Measurements from ENCODE around the gene TEX9.
"Not testable (repeated sequence)": the region's sequence is repeated elsewhere in the genome, so short reads cannot be mapped to it uniquely, and the experiment has no call there.

The TEX9 gene

DNA sequence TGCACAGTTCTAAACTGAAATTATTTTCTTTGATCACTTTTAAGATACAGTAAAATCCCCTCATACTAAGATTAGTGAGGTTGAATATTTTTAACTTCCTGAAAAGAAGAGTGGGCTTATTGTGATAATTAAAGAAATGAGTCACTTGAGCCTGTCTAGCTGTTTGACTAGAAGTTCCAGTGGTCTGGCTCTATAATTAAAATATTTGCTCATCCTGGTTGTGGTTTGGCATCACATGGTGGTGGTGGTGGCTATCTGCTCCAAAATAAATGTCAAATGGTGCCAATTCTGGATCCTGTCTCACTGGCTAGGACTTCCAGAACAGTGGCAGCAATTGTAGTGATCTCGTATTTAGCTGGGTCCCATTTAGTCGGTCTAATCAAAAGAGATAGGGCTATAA lies 8.6 kb upstream of the TEX9 start:
- peak; percentile 21 for DNase-seq
- in situ Hi-C loops (cut with MboI; ENCODE audit: low pct_unique_long_range_greater_than_20kb, low sequenced_read_pairs) = no loop called here

DNA sequence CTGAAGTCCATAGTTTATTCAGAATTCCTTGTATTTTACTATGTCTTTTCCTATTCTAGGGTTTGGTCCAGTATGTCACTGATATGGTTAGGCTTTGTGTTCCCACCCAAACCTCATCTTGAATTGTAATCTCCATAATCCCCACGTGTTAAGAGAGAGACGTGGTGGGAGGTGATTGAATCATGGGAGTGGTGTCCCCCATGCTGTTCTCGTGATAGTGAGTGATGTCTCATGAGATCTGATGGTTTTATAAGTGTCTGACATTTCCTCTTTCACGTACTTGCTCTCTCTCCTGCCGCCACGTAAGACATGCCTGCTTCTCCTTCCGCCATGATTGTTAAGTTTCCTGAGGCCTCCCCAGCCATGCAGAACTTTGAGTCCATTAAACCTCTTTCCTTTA lies 6.6 kb upstream of the TEX9 start:
- in situ Hi-C loops (cut with MboI; ENCODE audit: low pct_unique_long_range_greater_than_20kb, low sequenced_read_pairs) = no loop called here

DNA sequence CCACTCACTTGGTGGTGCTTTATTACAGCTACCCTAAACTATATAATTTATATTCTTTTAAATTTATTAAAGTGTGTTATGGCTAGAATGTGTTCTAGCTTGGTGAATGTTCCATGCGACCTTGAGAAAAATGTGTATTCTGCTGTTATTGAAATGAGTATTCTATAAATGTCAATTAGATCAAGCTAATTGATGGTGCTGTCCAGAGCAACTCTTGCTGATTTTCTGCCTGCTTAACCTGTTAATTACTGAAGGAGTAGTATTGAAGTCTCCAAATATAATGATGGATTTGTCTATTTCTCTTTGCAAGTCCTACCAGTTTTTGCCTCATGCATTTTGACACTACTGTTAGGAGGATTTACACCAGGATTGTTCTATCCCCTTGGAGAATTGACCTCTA lies 3.2 kb upstream of the TEX9 start:
- in situ Hi-C loops (cut with MboI; ENCODE audit: low pct_unique_long_range_greater_than_20kb, low sequenced_read_pairs) = no loop called here
- DNase-seq = no peak

More for the DNA sequence above, 6.6 kb upstream of the TEX9 start:
- no peak for DNase-seq

DNA sequence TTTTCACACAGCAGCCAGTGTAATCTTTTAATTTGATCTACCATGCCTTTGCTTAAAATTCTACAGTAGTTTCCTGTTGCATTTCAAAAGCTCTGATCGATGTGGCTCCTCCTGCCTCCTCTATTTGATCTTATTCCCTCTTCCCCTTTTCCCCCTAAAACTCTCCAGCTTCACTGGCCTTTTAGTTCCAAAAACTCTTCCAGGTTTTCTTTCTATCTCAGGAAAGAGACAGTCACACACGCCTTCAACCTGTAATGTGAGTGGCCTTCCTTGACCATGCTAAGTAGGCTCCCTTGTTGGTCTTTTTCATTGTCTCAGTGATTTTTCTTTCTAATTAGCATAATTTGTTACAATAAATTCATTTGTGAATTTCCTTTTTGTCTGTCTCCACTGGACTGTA lies 985 bp downstream of the TEX9 start:
- in situ Hi-C loops (cut with MboI; ENCODE audit: low pct_unique_long_range_greater_than_20kb, low sequenced_read_pairs) = no loop called here
- no peak for DNase-seq

DNA sequence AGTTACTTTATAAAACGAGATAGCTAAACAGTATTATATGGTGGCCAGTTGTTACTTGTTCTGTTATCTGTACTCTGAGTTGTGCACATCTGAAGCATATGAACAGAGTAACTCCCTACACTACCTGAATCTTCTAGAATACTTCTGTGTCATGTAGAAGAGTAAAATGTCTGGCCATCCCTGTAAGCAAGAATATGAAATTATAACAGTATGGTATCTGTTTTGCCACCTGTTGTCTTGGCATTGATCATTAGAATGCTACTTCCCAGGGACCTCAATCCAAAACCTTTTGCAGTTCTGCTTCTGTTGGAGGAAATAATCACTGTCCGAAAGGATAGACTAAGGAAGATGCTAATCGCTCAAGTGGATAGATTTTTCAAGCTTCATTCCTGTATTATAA lies 1.9 kb downstream of the TEX9 start:
- DNase-seq = no peak
- in situ Hi-C loops (cut with MboI; ENCODE audit: low pct_unique_long_range_greater_than_20kb, low sequenced_read_pairs) = no loop called here

DNA sequence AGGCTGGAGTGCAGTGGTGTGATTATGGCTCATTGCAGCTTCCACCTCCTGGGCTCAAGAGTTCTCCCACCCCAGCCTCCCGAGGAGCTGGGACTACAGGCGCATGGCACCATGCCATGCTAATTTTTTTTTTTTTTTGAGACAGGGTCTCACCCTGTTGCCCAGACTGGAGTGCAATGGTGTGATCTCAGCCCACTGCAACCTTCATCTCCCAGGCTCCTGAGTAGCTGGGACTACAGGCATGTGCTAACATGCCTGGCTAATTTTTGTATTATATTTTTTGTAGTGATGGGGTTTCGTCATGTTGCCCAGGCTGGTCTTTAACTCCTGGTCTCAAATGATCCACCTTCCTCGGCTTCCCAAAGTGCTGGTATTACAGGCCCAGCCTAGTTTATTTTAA lies 4.0 kb downstream of the TEX9 start:
- in situ Hi-C loops (cut with MboI; ENCODE audit: low pct_unique_long_range_greater_than_20kb, low sequenced_read_pairs) = no loop called here

DNA sequence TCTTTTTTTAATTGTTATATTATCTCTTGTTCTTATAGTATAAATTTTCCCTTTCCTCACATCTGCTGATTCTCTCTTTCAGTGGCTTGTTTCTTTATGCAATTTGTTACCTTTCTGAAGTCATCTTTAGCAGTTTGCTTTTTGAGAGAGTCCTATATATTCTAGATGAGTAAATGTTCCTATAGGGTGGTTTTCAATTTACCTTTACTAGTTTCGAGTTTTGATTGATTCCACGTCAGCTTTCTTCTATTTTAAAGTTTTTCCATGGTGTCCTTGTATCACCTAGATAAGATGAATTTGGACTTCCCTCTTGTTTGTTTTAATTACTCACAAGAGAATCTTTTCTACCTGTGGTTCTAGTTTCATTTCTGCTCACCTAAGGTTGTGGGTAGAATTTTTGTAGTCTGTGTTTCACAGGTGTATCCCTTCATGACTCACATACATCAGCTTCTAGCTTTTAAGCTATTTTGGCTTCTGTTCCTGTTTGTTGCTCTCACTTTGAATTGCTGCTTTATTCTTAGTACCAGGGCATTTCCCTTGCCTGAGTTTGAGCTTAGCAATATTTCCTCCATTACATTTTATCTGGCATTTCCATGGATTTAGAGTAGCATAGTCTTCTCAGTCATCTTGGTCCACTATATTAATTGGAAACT lies 6.4 kb downstream of the TEX9 start:
- DNase-seq = no peak
- in situ Hi-C loops (cut with MboI; ENCODE audit: low pct_unique_long_range_greater_than_20kb, low sequenced_read_pairs) = no loop called here

More for the DNA sequence above, 4.0 kb downstream of the TEX9 start:
- DNase-seq = no peak

DNA sequence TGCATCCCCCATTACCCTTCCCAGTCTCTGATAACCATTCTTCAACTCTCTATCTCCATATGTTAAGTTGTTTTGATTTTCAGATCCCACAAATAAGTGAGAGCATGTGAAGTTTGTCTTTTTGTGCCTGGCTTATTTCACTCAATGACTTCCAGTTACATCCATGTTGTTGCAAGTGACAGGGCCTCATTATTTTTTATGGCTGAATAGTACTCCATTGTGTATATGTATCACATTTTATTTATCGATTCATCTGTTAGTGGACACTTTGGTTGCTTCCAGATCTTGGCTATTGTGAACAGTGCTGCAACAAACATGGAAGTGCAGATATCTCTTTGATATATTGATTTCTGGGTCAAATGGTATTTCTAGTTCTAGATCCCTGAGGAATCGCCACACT lies 9.5 kb downstream of the TEX9 start:
- DNase-seq; in situ Hi-C loops (cut with MboI; ENCODE audit: low pct_unique_long_range_greater_than_20kb, low sequenced_read_pairs): not testable (repeated sequence)

DNA sequence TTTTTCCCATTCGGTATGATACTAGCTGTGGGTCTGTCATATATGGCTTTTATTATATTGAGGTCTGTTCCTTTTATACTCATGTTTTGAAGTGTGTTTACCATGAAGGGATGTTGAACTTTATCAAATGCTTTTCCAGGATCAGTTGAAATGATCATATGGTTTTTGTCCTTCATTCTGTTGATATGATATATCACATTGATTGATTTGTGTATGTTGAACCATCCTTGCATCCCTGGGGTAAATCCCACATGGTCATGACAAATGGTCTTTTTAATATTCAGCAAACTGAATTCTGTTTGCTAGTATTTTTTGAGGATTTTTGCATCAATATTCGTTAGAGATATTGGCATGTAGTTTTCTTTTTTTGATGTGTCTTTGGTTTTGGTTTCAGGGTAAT lies 12.6 kb downstream of the TEX9 start:
- in situ Hi-C loops (cut with MboI; ENCODE audit: low pct_unique_long_range_greater_than_20kb, low sequenced_read_pairs) = not testable (repeated sequence)

DNA sequence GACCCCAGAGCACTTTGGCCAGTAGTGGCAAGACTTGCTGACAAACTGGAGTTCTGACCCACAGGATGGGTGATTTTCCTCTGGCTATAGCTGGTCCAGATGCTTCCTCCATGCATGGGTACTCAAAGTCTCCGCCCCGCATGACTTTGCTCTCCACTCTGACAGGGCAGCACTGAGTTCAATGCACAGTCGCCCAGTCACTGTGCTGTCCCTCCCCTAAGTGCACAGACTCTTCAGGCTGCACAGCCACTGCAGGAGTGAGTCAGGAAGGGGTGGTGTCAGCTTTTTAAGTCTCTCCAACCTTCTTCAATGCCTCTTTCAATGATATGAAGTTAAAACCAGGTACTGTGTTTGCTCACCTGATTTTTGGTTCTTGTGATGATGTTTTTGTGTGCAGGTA lies 17.8 kb downstream of the TEX9 start:
- DNase-seq = no peak
- in situ Hi-C loops (cut with MboI; ENCODE audit: low pct_unique_long_range_greater_than_20kb, low sequenced_read_pairs) = no loop called here

More for the DNA sequence above, 12.6 kb downstream of the TEX9 start:
- DNase-seq = not testable (repeated sequence)

DNA sequence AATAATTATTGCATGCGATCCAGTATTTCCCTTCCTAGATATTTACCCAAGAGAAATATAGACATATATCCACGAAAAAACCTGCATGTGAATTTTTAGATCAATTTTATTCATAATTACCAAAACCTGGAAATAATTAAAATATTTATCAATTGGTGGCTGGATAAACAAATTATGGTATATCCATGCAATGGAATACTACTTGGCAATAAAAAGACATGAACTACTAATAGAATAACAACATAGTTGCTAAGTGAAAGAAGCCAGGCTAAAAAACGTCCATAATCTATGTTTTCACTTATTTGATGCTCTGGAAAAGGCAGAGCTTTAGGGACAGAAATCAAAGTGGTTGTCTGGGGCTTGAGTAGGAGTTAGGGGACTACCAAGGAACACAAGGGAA lies 20.7 kb downstream of the TEX9 start:
- in situ Hi-C loops (cut with MboI; ENCODE audit: low pct_unique_long_range_greater_than_20kb, low sequenced_read_pairs) = no loop called here
- no peak for DNase-seq

DNA sequence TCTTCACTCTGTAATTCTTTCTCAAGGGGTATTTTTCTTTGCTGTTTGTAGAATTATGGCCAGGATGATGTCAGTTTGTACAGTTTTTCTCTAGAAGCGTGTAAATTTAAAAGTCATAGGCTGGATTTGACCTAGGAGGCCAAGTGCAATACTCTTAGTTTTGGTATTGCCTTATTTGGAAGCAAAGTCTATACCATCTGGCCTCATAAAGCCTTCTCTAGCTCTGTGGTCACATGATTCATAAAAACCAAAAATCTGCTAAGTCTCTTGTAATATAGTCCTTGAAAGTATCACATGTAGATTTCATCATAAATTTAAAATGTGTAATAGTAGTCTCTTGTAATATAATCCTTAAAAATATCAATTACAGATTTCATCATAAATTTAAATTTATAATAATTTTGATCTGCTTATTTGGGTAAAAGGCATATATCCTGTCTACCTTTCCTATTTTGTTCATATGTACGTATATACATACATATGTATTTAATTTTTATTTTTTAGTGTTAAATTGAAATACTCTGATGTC lies 25.6 kb downstream of the TEX9 start:
- no peak for DNase-seq
- in situ Hi-C loops (cut with MboI; ENCODE audit: low pct_unique_long_range_greater_than_20kb, low sequenced_read_pairs) = no loop called here

DNA sequence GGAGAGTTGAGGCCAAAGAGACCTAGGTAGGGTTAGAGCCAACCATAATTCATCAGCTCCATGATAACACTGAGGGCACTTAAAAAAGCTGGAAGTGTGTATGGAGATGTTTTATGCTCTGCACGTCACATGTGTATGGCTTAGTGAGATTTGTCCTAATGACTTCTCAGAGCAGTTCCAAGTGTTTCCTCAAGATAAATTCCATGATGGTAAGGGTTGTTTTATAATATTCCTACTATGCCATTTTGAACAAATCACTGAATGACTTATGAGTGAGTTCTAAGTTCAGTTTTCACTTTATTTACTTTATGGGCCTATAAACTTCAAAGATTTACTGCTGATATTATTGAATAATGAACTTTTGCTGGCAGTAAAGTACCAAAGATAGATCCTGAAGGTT lies 28.1 kb downstream of the TEX9 start:
- in situ Hi-C loops (cut with MboI; ENCODE audit: low pct_unique_long_range_greater_than_20kb, low sequenced_read_pairs) = no loop called here
- DNase-seq = no peak

DNA sequence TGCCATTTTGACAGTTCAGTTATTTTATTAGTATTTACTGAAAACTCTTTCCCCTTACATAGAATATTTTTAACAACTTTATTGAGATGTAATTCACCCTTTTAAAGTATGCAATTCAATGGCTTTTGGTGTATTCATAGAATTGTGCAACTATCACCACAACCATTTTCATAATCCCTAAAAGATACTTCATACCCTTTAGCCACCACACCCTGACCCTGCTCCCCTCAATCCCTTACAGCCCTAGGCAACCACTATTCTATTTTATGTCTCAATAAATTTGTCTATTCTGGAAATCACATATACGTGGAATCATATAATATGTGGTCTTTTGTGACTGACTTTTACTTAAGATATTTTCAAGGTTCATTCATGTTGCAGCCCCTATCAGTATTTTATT lies 29.7 kb downstream of the TEX9 start:
- in situ Hi-C loops (cut with MboI; ENCODE audit: low pct_unique_long_range_greater_than_20kb, low sequenced_read_pairs) = no loop called here

DNA sequence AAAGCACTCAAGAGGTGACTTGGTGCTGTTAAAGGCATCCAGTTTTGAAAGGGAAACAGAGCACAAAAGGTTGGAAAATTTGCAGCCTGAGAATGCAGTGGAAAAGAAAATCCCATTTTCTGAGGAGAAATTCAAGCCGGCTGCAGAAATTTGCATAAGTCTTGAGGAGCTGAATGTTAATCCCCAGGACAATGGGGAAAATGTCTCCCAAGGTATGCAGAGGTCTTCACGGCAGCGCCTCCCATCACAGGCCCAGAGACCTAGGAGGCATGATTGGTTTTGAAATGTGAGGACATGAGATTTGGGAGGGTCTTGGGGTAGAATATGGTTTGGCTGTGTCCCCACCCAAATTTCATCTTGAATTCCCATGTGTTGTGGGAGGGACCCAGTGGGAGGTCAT lies 32.1 kb downstream of the TEX9 start:
- DNase-seq; in situ Hi-C loops (cut with MboI; ENCODE audit: low pct_unique_long_range_greater_than_20kb, low sequenced_read_pairs): not testable (repeated sequence)

More for the DNA sequence above, 29.7 kb downstream of the TEX9 start:
- DNase-seq = no peak

DNA sequence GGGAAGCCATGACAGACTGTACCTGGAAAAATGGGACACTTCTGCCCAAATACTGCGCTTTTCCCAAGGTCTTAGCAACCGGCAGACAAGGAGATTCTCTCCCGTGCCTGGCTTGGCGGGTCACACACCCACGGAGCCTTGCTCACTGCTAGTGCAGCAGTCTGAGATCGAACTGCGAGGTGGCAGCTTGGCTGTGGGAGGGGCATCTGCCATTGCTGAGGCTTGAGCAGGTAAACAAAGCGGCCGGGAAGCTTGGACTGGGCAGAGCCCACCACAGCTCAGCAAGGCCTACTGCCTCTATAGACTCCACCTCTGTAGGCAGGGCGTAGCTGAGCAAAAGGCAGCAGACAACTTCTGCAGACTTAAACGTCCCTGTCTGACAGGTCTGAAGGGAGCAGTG lies 34.0 kb downstream of the TEX9 start:
- DNase-seq; in situ Hi-C loops (cut with MboI; ENCODE audit: low pct_unique_long_range_greater_than_20kb, low sequenced_read_pairs): not testable (repeated sequence)

DNA sequence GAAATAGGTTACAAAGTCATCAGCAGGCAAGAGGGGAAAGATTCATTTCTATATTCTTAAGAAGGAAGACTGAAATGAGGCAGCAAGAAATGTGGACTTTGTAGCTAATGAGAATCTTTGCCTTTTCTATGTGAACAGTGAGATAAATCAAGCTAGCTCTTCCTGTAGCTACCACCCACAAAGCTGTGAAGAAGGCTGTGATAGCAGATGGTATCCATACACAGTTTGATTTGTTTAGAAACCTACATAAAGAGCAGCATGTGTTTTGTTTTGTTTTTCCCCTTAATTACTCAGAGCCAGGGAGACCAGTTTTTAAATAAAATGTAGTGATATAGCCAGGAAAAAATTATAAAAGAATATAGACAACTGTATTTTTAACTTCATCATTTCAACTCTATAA lies 45.5 kb downstream of the TEX9 start:
- in situ Hi-C loops (cut with MboI; ENCODE audit: low pct_unique_long_range_greater_than_20kb, low sequenced_read_pairs) = no loop called here

DNA sequence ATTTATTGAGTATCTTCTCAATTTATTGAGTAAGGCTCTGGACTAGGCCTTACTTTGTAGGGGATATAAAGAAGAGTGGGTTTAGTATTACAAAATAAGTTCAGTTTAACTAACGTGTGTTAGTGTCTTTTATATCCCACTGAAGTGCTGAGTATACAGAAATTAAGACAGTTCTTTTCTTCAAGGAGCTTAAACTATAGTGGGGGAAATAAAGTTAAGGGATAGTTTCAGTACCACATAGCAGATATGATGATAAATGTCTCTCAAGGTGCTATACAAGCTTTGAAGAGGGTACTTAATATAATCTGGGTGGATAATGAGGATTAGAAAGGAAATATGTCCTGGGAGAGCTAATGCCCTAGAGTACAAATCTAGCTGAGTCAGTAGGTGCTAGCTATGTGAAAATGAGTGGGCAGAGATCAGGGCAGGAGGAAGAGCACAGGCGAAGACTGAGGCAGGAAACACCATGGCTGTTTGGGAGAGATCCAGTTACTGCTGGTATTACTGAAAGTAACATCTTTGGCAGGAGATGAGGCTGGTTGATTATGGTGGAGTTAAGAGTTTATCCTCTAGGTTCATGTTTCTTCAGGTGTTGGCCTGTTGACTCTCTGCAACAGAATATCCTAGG lies 46.0 kb downstream of the TEX9 start:
- in situ Hi-C loops (cut with MboI; ENCODE audit: low pct_unique_long_range_greater_than_20kb, low sequenced_read_pairs) = no loop called here
- no peak for DNase-seq

More for the DNA sequence above, 45.5 kb downstream of the TEX9 start:
- no peak for DNase-seq

DNA sequence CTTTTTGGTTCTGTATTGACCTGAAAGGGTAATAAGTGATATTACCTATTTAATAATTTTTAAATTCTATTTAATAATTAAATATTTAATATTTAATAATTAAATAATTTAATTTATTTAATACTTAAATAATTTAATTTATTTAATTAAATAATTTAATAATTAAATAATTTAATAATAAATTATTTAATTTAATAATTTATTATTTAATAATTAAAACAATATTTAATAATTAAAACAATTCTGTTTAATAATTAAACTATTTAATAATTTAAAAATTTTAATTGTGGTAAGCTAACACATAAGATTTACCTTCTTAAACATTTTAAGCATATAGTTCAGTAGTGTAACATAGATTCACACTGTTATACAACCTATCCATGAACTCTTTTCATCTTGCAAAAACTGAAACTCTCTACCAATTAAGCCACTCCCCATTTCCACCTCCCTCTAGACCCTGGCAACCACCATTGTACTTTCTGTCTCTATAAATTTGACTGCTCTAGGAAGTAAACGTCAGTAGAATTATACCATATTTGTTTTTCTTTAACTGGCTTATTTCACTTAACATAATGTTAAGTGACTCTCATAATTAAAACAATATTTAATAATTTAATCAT lies 48.0 kb downstream of the TEX9 start:
- in situ Hi-C loops (cut with MboI; ENCODE audit: low pct_unique_long_range_greater_than_20kb, low sequenced_read_pairs); DNase-seq: not testable (repeated sequence)

DNA sequence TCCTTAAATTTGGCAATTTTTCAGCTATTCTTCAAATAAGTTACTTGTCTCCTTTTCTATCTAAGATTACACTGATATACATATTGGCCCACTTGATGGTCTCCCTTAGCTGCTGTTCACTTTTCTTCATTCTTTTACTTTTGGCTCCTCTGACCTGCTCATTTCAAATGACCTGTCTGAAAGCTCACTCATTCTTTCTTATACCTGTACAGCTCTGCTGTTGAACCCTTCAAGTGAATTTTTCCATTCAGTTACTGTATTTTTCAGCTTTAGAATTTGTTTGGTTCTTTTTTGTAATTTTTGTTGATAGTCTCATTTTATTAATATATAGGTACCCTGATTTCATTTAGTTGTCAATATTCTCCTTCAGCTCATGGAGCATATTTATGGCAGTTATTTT lies 60.0 kb downstream of the TEX9 start:
- no peak for DNase-seq
- in situ Hi-C loops (cut with MboI; ENCODE audit: low pct_unique_long_range_greater_than_20kb, low sequenced_read_pairs) = no loop called here

Measured in KBM-7 (cell line).